ENCODE data around the gene MTMR10. TPM values are rescaled to one million over a fixed set of nuclear protein-coding genes. Genes with fewer than 3 reads are reported as not detected.

The MTMR10 gene
- total RNA-seq, 1 experiment from 2014 or later = 16.0 TPM

GRCh38 chr15:30901889-30902288, 89.5 kb downstream of the MTMR10 start:
- intact Hi-C loops (cut with micrococcal nuclease; ENCODE audit: unreplicated experiment) = loop anchor here (5.0 kb wide), 1 partner anchor 90 kb away; the partner anchor contains the start of gene MTMR10
- Histone ChIP-seq H3K27ac (ENCODE audit: low read depth, low read length, poor library complexity, severe bottlenecking) (no peak overlapping the region), H3K4me3 (ENCODE audit: low read depth, low read length, poor library complexity, severe bottlenecking) (no peak overlapping the region), H3K9me3 (ENCODE audit: low read depth, low read length, poor library complexity, severe bottlenecking) (no peaks in the 10 kb centered on the region), H3K27me3 (replicated peaks; ENCODE audit: insufficient read depth, low read depth, low read length, poor library complexity) (no peaks in the 10 kb centered on the region), H3K4me1 (ENCODE audit: insufficient read depth, low read length, poor library complexity, severe bottlenecking) (peaks cover 9% of the 10 kb centered on the region), H3K36me3 (ENCODE audit: insufficient read depth, low read length, poor library complexity, severe bottlenecking) (peaks cover 10% of the 10 kb centered on the region)
- no peak for TF ChIP-seq EZH2 (IDR thresholded peaks at IDR 0.05; ENCODE audit: borderline replicate concordance, low read depth, low read length, poor library complexity, severe bottlenecking)
- no peak for DNase-seq (ENCODE audit: low spot score)
- ChIA-PET CTCF (no interaction called here), POLR2A (ENCODE audit: low non-redundant PET) (no interaction called here)
- no TSS peak for BruUV-seq (replicated peaks)

DNA sequence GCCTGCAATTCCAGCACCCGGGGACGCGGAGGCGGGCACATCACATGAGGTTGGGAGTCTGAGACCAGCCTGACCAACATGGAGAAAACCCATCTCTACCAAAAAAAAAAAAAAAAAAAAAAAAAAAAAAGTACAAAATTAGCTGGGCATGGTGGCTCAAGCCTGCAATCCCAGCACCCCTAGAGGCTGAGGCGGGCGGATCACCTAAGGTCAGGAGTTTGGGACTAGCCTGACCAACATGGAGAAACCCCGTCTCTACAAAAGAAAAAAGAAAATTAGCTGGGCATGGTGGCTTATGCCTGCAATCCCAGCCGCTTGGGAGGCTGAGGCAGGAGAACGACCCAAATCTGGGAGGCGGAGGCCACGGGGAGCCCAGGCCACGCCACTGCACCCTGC, 95.2 kb downstream of the MTMR10 start:
- no TSS peak for BruUV-seq (replicated peaks)
- no peaks in the 10 kb centered on the region for H3K27me3 ChIP-seq (replicated peaks; ENCODE audit: insufficient read depth, low read depth, low read length, poor library complexity)
- no peaks in the 10 kb centered on the region for H3K36me3 ChIP-seq (ENCODE audit: insufficient read depth, low read length, poor library complexity, severe bottlenecking)
- intact Hi-C loops (cut with micrococcal nuclease; ENCODE audit: unreplicated experiment) = no loop called here
- no peak overlapping the region for H3K27ac ChIP-seq (ENCODE audit: low read depth, low read length, poor library complexity, severe bottlenecking)
- DNase-seq (ENCODE audit: low spot score) = no peak
- ChIA-PET POLR2A (ENCODE audit: low non-redundant PET) (no interaction called here), CTCF (interaction anchor here (0.6 to 0.7 kb wide), 3 partner anchors 17 to 469 kb away, joined by 3 to 4 read pairs (median 3); no protein-coding TSS in a partner anchor)
- peaks cover 19% of the 10 kb centered on the region for H3K4me1 ChIP-seq (ENCODE audit: insufficient read depth, low read length, poor library complexity, severe bottlenecking)
- TF ChIP-seq CTCF (conservative IDR thresholded peaks at IDR 0.05; ENCODE audit: low read depth, low read length) (no peak), EZH2 (IDR thresholded peaks at IDR 0.05; ENCODE audit: borderline replicate concordance, low read depth, low read length, poor library complexity, severe bottlenecking) (no peak)
- no peak overlapping the region for H3K4me3 ChIP-seq (ENCODE audit: low read depth, low read length, poor library complexity, severe bottlenecking)
- no peaks in the 10 kb centered on the region for H3K9me3 ChIP-seq (ENCODE audit: low read depth, low read length, poor library complexity, severe bottlenecking)

DNA sequence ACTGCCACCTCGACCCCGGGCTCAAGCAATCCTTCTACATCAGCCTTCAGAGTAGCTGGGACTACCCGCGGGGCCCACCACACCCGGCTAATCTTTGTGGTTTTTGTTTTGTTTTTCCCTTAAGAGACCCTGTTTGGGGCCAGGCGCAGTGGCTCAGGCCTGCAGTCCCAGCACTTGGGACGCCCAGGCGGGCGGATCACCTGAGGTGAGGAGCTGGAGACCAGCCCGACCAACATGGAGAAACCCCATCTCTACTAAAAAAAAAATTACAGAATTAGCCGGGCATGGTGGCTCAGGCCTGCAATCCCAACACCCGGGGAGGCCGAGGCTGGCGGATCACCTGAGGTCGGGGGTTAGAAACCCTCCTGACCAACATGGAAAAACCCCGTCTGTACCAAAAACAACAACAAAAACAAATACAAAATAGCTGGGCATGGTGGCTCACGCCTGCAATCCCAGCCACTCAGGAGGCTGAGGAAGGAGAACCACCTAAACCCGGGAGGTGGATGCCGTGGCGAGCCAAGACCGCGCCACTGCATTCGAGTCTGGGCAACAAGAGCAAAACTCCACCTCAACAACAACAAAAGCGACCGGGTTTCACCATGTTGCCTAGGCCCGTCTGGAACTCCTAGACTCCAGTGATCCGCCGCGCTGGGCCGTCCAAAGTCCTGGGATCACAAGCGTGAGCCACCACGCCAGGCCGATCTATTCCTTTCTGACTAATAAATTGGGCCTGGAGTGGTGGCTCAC, 95.8 kb downstream of the MTMR10 start:
- H3K9me3 ChIP-seq (ENCODE audit: low read depth, low read length, poor library complexity, severe bottlenecking) = no peaks in the 10 kb centered on the region

More for the DNA sequence above, 95.8 kb downstream of the MTMR10 start:
- ChIA-PET POLR2A (ENCODE audit: low non-redundant PET) (interaction anchor here (0.5 kb wide), 1 partner anchor 68 kb away, joined by 12 read pairs; no protein-coding TSS in a partner anchor), CTCF (interaction anchor here (0.7 kb wide), 1 partner anchor 233 kb away, joined by 3 read pairs; no protein-coding TSS in a partner anchor)
- Histone ChIP-seq H3K36me3 (ENCODE audit: insufficient read depth, low read length, poor library complexity, severe bottlenecking) (no peaks in the 10 kb centered on the region), H3K4me3 (ENCODE audit: low read depth, low read length, poor library complexity, severe bottlenecking) (no peak overlapping the region), H3K27ac (ENCODE audit: low read depth, low read length, poor library complexity, severe bottlenecking) (peak overlapping the region; percentile 45), H3K27me3 (replicated peaks; ENCODE audit: insufficient read depth, low read depth, low read length, poor library complexity) (no peaks in the 10 kb centered on the region), H3K4me1 (ENCODE audit: insufficient read depth, low read length, poor library complexity, severe bottlenecking) (peaks cover 19% of the 10 kb centered on the region)
- intact Hi-C loops (cut with micrococcal nuclease; ENCODE audit: unreplicated experiment) = no loop called here
- no peak for DNase-seq (ENCODE audit: low spot score)
- TF ChIP-seq CTCF (conservative IDR thresholded peaks at IDR 0.05; ENCODE audit: low read depth, low read length) (no peak), EZH2 (IDR thresholded peaks at IDR 0.05; ENCODE audit: borderline replicate concordance, low read depth, low read length, poor library complexity, severe bottlenecking) (no peak)
- BruUV-seq (replicated peaks) = no TSS peak

All from A673 (cell line).